Fibroblast of skin of left quadriceps (primary cell): ENCODE results near the gene TAS2R31.

Experiments
- DNase-seq, 2 experiments: peaks; one replicate each; pipeline ENCODE4 v3.0.0-alpha.2; 2013; ENCODE audit warnings: low read depth in 2 of 2

The TAS2R31 gene

DNA sequence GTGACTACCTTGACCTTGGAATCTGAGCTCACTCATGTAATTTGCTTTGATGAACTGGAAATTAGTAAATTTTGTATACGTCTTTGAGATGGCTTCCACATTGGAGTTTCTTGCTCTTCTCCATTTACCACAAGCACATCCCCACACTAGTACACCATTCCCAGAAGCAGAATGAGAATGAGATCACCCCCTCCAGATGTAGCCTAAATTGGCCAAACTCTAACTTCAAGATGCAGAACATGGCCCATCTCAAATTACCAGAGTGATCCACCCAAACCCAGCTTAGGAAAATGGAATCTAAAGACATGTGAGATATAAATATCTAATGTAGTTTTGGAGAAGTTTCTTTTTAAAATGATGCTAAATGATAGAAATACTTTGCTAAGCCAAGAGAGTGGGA is 23.6 kb downstream of the TAS2R31 start:
- no peak for DNase-seq

DNA sequence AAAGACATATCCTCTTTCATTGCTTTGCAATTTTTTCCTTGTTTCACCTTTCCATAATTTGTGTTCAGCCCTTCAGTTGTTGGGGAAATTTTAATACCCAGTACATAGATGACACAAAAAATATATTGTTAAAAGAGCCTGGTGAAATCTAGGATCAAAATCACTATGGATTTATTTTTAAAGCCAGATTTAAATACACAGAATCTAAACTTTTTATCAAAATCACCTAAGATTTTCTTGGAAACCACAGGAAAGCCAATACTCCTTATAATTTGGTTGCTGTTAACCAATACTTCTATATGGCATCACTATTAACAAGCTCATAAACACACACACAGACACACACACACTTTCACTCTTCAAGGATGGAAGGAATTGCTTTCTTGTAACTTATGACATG is 33.0 kb downstream of the TAS2R31 start, which contains the start of gene TAS2R20:
TAS2R20 (minus strand) TSS at position 101 of the 400 bp plus-strand sequence. CDS start 429 bp downstream, outside the sequence.
- DNase-seq: no peak

DNA sequence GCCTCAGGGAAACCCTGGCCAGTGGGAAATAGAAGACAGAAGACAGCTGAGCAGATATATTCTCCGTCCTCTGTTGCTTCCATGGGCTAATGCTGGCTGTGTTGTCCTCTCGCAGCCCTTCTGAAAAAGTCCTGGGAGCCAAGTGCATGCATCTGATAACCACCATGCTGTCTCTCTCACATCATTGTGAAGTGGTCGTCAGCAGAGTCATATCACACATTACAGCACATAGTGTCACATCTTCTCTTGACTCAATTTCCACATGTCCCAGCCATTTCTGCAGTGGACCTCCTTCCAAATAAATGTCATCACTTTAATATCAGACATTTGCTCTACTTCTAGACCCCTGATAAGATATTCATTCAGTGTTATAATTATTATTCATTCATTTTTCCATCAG is 36.9 kb downstream of the TAS2R31 start:
- no peak for DNase-seq

DNA sequence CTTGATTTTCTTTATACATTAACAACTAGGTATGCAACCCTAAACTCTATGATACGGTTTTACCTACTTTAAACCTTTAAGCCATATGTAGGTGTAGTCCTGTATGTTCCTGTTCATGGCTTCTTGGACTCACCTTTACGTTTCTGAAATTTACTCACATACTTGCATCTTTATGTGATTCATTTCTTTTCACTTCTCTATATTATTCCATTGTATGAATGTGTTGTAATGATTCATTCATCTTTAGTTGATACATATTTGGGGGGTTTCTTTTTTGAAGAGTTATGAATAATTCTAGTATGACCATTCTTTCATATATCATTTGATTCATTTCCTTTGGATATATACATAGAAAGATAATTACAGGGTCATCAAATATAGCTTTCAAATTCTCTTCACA is 42.1 kb downstream of the TAS2R31 start:
- DNase-seq: no peak

DNA sequence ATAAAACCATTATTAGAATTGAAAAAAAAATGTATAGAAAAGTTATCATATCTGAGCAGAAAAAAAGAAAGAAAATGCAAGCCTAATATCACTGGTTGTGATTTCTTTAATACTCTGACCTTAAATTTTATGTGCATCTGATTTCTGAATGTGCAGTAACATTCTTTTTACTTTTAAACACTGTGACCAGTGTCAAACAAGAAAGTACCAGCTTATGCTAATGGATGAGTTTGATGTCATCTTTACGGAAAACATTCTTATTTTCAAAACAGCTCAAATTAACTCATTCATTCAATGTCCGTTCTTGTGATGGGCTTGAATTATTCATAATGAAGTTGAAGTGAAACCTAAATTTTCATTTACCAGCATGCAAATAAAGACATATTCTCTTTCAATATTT is 44.4 kb downstream of the TAS2R31 start, which contains the start of gene TAS2R50:
TAS2R50 (minus strand) TSS at position 101 of the 400 bp plus-strand sequence; CDS start at position 49, 52 bp downstream.
- DNase-seq: no peak

DNA sequence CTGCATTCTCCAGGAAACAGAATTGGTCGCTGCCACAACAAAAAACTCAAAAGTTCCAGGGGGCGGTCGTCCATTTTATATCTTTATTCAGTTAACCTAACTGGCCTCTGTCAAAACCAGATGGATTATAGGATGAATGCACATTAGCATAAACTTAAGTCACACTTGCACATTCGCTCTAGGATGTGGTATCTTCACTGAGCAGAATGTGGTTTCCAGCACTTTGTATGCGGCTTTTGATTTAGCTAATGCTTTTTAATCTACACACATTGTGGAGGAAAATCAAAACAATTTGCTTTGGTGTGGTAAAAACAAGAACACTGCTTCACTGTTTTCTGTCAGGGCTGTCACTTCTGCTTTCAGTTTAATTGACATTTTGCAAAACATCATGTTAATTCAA is 49.0 kb downstream of the TAS2R31 start:
- DNase-seq: no peak
